Colon (tissue), 2 donors: ENCODE data around the gene ACSS1.

ENCODE experiments used
- FAIRE-seq: peaks from 2 replicates; lab custom pipeline; 2012; peaks lifted over from hg19 to GRCh38; lab: Jason Lieb, UNC
- donor health status: control.
- donor health status: control.

ACSS1 gene

DNA sequence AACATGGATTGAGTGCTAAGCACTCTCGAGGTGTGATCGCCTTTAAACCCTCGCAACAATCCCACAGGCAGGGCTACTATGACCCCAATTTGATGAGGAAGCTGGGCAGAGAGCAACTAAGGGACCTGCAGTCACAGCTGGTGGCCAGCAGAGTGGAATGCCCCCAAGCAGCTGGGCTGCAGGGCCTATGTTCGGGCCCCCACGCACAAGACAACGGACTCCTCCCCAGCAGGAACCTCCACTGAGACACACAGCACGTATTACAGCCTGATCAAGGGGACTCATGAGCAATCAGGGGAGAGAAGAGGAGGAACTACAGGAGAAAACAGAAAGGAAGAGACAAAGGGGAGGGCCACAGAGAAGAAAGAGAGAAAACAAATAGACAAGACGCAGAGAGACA, 87.2 kb downstream of the ACSS1 start:
- FAIRE-seq, result no peak

DNA sequence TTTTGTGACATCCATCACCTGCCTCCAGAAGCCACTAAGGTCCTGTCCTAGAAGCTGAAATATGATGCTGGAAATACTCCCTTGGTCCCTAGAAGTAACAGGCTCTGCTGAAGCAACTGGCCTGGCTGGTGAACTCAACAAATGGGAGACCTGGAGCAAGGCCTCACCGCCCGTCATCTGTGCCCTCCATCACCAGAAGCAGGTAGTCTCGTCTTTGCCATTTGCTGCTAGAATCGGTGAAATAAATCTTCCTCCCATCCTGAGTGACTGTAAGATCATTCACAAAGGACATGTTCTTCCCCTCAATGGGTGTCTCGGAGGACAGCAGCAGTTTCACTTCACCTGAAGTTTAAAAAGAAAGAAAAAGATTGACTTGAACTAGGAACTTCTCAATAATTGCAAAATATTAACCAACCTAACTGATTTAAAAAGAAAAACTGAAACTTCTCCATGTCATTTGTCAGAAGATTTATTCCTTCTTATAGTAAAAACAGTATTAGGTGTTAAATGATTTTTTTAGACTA, 87.8 kb downstream of the ACSS1 start:
- no peak for FAIRE-seq

DNA sequence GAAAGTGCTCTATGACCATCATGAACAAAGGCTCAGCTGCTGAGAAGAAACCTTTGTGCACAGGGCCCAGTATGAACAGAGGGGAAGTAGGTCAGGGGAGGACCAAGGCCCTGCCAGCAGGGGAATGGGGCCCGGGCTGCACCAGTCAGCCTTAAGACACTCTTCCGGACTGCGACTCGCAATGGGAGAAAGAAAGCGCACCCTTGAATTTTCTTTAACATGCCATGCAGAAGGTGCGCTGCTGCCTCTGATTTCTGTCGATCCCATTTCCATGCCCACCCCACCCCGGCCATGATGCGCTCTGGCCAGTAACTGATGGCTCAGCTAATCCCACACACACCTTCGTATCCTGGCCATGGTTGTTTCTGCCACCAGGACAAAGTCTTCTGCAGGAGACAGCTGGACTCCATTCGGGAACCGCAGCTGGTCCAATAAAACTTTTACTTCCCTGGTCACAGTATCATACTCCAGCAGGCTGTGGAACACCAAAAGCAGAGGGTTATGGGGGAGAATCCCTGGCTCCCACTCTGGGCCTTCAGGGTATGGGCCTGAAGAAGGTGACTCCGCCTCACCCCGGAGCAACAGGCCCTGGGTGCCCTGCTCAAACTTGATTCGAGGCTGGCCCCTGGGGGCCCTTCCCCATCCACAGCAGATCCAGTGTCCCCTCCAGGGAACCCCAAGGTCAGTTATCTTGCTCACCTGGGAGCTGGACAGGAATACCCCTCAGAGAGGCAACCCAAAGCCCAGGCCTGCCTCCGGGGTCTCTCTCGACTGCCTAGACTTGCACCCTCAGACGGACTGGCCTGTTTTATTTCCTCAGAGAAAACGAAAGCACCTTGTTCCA, 88.5 kb downstream of the ACSS1 start:
- no peak for FAIRE-seq

DNA sequence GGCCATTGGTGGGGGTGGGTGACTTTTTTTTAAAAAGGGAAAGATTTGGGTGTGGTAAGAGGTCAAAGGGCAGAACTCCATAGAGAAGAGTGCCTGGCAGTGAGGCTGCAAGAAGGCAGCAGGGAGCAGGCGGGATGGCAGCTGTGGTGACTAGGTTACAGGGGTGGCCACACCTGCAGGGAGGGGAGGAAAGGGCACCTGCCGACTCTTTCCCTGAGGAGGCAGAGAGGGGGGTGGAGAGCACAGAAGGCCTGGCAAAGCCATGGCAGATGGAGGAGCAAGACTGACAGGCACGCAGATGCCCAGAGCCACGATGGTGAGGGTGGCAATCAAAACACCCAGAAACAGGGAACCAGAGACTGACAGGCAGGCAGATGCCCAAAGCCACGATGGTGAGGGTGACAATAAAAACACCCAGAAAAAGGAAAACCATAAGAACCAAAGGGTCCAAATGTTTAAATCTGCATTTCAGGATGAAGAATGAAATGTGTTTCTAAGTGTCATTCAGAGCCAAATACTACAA, 89.6 kb downstream of the ACSS1 start:
- no peak for FAIRE-seq

DNA sequence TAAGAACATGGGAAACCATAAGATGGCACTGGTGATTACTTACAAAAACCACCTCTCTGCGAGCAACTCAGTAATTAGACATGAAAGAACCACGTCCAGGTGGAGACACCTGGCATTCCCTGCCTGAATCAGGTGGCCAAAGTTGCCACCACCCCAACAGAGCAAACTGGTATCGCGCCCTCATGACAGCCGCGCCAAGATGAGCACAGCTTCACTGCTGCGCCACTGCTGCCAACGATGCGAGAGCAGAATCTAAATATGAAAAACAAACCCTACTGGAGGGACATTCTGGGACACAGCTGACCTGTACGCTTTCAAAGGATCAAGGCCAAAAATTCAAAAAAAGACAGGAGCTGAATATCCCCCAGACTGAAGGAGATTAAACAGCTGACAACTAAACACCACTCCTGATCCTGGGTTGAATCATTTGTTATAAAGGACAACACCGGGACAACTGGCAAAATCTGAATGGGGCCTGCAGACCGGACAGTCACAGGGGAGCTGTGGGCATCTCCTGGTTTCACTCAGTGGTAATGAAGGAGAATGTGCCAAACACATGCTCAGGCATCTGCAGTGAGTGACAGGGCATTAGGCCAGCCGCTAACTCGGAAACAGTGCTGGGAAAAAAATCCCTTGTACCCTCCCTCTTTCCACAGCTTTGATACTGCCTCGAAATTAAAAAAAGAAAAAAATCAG, 91.5 kb downstream of the ACSS1 start:
- no peak for FAIRE-seq

DNA sequence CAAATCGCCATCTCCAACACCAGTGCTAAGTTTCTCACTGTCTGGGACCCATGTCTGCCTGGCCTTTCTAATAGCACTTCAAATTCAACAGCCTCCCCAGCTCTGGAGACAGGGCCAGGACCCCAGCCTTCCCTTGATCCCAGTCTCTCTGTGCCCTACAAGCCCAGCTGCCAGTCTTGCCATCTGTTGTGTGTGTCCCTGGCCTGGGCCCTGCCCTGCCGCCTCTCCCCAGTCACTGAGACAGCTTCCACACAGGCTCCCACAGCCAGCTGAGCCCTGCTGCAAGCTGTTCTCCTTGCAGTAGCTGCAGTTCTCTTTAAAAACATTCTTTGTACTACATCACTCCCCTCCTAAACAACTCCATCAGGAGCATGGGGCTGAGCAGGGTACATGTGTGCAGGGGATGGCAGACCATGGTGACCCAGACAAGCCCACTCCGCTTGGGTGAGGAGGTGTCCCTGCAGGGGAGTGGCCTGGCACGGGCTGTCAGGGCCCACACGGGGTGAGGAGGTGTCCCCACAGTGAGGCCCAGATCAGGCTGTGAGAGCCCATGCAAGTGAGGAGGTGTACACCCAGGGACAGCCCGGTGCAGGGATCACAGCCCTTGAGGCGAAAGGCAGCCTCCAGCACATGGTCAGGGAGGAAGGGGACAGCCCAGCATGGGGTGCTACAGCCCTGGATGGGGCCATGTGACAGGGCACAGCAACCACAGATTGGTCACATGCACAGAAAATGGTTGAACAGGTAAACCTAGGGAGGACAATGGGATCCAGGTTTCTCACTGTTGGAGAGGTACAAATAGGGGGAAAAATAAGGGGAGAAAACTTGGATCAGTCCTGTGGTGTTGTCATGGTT, 92.6 kb downstream of the ACSS1 start:
- no peak for FAIRE-seq

DNA sequence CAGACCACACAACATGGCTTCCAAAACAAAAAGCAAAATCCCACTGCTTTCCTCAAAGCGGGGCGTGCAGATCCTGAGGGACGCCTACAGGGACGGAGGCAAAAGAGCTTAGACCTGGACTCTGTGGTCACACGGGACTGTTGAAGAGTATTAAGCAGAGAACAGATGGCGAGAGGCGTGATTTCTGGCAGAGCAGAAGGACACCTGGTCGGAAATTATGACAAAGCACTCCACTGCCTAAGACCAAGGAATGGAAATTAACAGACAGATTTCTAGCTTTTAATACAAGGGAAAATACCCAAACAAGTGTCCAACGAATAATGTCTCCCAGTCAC, 93.5 kb downstream of the ACSS1 start:
- no peak for FAIRE-seq

DNA sequence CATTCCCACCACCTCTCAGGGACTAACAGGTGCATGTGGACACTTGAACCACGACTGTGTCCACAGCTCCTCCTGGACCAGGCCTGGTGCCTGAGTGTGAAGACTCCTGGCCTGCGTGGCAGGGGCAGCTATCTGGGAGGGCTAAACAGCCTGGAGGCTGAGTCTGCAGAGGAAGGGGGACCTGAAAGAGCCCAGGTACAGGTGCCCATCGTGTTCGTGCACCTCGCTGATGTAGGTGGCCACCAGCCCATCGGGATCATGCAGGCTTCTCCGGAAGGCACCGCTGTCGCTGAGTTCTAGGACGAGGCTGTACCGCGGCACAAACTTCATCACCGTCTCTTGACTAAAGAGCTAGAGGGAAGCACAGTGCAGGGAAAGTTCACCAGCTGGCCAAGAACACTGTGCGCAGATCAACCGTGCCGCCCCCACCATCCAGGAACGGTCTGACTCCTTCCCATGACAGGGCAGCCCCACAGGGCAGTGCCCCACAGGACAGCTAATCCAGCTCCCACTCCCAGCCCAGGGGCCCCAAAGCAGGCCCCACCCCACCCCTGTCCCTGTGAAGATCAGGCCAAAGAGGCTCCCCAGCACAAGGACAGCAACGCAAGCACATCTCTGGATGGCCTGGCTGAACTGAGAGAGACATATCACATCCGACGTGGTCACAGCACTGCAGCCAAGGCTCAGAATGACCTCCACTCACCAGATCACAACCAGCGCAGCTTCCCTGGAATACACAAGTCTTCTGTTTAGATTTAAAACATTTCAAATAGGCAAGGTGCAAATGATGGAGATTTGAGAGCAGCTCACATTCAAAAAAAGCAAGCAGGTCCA, 94.0 kb downstream of the ACSS1 start:
- FAIRE-seq, result no peak

DNA sequence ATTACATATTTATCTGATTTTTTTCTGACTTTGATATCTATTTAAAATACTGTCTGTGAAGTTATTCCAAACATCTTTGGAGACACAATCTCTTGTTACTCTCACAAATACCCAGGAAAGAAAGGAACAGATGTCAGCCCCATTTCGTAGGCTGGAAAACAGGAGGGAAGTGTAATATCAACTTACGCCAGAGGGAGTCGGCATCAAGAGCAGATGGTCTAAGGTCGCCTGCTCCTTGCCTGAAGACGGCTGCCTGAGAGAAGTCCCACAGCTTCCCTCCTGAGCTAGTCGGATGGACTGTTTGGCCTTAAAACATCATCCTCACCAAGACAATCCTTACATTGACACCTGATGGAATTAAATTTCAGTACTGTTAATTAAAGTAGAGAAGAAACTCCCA, 95.4 kb downstream of the ACSS1 start:
- no peak for FAIRE-seq

DNA sequence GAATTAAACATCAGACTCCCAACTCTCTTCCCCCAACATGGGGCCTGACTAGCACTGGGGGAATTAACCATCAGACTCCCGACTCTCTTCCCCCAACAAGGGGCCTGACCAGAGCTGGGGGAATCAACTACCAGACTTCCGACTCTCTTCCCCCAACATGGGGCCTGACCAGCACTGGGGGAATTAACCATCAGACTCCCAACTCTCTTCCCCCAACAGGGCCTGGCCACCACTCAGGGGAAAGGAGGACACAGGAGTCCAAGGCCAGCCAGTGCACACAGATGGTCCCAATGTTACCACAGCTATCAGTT, 95.8 kb downstream of the ACSS1 start:
- FAIRE-seq, result no peak

DNA sequence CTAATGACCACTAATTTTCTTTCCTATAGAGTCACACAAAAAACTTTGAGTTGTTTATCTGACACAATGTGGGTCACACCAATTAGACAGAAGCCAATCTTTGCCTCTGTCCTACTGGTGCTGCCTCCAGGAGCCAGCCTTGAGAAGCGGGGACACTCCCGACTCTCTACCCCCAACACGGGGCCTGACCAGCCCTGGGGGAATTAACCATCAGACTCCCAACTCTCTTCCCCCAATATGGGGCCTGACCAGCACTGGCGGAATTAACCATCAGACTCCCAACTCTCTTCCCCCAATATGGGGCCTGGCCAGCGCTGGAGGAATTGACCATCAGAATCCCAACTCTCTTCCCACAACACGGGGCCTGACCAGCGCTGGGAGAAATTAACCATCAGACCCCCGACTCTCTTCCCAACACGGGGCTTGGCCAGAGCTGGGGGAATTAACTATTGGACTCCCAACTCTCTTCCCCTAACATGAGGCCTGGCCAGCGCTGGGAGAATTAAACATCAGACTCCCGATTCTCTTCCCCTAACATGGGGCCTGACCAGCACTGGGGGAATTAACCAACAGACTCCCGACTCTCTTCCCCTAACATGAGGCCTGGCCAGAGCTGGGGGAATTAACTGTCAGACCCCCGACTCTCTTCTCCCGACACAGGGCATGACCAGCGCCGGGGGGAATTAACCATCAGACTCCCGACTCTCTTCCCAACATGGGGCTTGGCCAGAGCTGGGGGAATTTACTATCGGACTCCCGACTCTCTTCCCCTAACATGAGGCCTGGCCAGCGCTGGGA, 96.4 kb downstream of the ACSS1 start:
- no peak for FAIRE-seq

DNA sequence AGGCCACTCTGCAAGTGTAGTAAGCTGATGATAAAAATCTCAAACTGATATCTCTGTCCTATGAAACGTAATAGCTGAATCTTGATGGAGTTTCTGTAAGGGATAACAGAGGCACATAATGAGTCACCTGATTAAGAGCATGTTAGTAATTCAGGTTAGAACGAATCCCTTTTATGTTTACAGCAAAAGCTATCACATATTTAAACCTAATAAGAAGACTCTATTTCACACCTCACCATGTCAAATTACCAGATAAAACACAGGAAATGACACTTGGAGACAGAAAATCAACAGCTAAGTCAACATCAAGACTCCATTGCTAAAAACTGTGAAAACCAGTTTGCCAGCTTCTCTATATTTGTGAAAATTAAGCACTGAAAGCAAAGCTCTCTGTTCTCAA, 97.1 kb downstream of the ACSS1 start:
- FAIRE-seq, result no peak

DNA sequence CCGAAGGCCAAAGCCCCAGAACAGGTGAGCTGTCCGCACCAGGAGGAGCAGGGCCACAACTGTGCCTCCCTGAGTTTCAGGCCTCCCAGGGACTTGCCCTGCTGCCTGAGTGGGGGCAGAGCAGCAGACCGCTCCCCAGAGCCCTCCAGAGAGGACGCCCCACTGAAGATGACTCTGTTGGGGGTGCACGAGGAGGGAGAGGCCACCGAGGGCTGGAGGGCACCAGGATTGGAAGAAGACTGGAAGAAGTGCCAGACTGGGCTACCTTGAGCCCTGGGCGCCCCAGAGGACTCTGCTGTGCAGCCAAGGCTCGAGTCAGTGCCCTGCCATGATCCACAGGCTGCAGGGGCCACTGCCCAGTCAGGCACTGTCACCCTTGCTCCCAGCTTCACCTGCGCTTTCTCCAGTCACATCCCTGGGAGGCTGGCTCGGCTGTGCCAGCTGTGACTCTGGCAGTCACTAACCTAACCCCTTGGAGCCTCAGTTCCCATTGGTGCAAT, 97.6 kb downstream of the ACSS1 start:
- FAIRE-seq, result no peak

DNA sequence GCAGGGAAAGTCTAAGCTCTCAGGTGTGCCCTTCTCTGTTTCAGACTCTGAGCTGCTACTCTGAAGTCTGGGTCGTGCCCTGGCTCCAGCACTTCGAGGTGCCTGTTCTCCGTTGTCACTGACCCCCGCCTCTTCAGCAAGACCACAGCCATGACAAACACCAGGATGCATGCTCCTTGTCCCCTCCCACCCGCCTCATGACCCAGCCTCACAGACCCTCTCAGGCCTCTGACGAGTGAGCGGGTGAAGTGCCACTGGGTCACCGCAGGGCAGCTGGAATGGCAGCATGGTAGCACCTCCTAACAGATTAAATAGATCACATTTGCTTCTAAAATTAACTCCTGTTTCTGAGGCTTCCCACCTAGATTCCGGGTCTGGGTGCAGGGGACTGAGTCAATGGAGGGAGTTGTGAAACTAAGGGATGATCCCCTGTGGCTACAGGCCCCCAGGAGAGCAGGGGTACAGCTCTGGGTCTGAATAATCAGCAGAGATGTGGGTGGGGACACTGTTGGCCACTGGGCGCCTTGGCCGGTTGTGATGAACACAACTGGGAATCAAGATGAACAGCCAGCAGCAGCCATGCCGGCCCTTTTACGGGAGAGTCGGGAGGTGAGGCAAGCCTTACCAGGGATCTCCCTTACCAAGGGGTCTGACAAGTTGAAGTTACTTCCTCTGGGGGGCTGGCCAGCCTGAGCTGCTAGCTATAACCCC, 98.2 kb downstream of the ACSS1 start:
- no peak for FAIRE-seq

DNA sequence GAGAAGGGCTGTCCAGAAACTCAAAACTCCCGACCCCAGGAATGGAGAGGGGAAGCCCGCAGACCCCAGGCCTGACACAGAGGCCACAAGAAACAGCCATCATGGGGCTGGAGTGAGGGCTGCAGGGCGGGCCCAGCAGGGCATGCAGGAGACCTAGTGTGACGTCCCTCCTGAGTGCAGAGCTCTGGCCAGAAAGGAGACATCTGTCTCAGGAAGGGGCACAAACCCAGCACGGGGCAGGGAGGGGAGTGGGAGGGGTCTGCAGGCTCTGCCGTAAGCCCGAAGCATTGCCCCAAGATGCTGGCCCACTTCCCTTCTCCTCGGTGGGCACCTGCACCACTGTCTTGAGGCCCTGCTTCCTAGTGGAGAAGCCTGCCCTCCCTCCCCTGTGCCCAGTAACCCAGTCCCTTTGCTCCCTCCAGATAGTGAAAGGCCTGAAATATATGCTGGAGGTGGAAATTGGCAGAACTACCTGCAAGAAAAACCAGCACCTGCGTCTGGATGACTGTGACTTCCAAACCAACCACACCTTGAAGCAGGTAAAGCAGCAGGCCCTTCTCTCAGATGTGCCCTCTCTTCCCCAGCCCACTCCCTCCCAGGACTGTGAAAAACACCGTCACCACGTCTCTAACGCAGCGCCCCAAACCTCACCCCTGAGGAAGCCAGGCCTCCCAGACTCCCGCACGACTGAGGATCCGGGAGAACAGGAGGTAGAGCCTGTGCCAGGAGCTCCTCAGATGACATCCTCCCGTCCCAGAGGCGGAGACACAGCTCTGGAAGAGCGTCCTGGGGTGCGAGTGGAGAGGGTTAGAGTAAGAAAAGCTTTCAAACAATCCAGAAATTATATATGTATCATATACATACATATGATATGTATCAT, 99.2 kb downstream of the ACSS1 start:
- FAIRE-seq, result no peak

DNA sequence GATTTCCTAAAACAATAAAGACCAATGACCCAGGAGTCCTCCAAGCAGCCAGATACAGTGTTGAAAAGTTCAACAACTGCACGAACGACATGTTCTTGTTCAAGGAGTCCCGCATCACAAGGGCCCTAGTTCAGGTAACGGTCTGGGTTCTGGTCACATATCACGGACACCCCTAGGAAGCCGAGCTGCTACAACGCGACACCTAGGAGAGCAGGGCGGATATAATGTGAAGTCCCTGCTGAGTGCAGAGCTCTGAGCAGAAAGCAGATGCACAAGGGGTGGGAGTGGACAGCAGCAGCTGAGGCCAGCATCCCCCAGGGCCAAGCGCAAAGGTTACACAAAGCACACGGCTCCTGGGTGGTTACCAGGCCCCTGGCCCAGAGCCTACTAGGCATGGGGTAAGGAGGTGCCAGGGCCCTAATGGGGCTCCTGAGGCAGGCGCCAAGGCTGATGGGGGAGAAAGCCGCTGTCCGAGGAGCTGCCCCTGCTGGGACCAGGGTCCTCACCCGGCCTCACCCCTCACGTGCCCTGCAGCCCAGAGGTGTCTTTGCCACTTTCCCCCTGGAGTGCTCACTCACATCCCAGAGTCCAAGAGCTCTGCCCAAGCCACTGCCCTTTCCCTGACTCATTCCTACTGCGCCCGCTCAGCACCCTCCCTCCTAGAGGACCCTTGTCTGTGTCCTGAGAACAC, 100.5 kb downstream of the ACSS1 start:
- FAIRE-seq, result no peak
